ENCODE results near the gene GOLGA8A.
A peak's percentile ranks its signal among the peaks of the same experiment; 100 is the strongest.
"Not testable (repeated sequence)": the region's sequence is repeated elsewhere in the genome, so short reads cannot be mapped to it uniquely, and the experiment has no call there.

The GOLGA8A gene

GRCh38 chr15:34436956-34437442, 609 bp downstream of the GOLGA8A start:
- peak; percentile 79 for DNase-seq (ENCODE audit: low spot score)
- in situ Hi-C loops (cut with MboI; ENCODE audit: low sequenced_read_pairs, unreplicated experiment): no loop called here
- peak; percentile 49 for TF ChIP-seq CTCF (IDR thresholded peaks at IDR 0.05; ENCODE audit: borderline replicate concordance, control extremely low read depth, extremely low read depth, insufficient read depth, missing control alignments)

DNA sequence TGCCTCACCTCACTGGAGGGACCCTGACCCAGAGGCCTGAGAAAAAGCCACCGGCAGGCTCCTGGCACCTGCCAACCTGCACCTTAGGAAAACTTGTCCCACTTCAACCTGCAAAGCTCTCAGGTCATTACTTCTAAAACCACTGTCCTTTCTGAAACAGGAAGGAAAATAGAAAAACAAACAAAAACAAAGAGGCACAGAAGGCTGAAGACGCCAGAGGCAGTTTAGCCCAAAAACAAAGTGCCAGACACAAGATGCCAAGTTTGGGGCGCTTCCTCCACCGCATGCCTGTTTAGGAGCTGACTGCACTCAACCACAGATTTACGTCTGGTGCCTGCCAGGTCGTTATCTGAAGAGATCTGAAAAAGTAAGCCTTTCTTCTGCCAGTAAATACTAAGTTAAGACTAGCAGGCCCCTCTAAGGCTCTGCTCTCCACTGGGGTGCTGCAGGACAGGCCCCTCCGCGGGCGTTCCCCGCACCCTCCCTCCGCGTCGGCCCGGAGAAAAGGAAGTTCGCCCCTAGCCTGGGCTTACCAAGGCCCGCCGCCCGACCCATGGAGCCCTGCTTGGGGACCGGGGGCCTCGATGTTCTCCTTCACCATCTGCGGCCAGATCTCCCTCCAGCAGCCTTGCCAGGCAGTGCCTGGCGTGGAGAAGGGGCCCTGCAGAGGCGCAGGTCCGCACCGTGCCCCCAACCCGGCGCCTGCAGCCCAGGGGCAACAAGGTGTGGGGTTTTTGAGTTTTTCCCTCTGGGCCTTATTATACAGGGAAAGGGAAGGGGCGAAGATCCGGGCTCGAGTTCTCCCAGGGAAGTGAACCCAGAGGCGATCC, 1.3 kb downstream of the GOLGA8A start:
- TF ChIP-seq CTCF (IDR thresholded peaks at IDR 0.05; ENCODE audit: borderline replicate concordance, control extremely low read depth, extremely low read depth, insufficient read depth, missing control alignments): no peak
- peak; percentile 35 for DNase-seq (ENCODE audit: low spot score)
- in situ Hi-C loops (cut with MboI; ENCODE audit: low sequenced_read_pairs, unreplicated experiment): no loop called here

DNA sequence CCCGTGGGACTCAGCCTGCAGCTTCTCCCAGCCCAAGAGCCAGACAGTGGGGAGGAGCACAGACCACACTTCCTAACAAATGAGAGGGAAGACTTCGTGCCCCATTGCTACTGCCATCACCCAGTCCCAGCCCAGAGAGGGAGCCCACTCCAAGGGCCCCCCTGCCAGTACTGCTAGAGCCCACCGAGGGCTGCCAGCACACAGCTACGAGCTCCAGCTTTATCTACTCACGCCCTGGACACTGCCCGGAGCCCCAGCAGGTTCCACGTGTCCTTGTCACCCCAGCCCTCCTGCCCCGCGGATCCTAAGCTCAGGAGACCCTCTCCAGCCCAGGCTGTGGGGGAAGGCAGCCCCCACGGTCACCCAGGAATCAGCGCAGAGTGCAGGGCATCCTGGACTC, 1.9 kb downstream of the GOLGA8A start:
- no peak for TF ChIP-seq CTCF (IDR thresholded peaks at IDR 0.05; ENCODE audit: borderline replicate concordance, control extremely low read depth, extremely low read depth, insufficient read depth, missing control alignments)
- in situ Hi-C loops (cut with MboI; ENCODE audit: low sequenced_read_pairs, unreplicated experiment): no loop called here
- DNase-seq (ENCODE audit: low spot score): no peak

GRCh38 chr15:34434627-34435305, 2.8 kb downstream of the GOLGA8A start:
- in situ Hi-C loops (cut with MboI; ENCODE audit: low sequenced_read_pairs, unreplicated experiment): no loop called here
- no peak for TF ChIP-seq CTCF (IDR thresholded peaks at IDR 0.05; ENCODE audit: borderline replicate concordance, control extremely low read depth, extremely low read depth, insufficient read depth, missing control alignments)
- no peak for DNase-seq (ENCODE audit: low spot score)

GRCh38 chr15:34433956-34434626, 3.5 kb downstream of the GOLGA8A start:
- in situ Hi-C loops (cut with MboI; ENCODE audit: low sequenced_read_pairs, unreplicated experiment); DNase-seq (ENCODE audit: low spot score): not testable (repeated sequence)

- DNase-seq (ENCODE audit: low spot score); in situ Hi-C loops (cut with MboI; ENCODE audit: low sequenced_read_pairs, unreplicated experiment): not testable (repeated sequence)
Measured at GRCh38 chr15:34430642-34431041, 7.0 kb downstream of the GOLGA8A start.

DNA sequence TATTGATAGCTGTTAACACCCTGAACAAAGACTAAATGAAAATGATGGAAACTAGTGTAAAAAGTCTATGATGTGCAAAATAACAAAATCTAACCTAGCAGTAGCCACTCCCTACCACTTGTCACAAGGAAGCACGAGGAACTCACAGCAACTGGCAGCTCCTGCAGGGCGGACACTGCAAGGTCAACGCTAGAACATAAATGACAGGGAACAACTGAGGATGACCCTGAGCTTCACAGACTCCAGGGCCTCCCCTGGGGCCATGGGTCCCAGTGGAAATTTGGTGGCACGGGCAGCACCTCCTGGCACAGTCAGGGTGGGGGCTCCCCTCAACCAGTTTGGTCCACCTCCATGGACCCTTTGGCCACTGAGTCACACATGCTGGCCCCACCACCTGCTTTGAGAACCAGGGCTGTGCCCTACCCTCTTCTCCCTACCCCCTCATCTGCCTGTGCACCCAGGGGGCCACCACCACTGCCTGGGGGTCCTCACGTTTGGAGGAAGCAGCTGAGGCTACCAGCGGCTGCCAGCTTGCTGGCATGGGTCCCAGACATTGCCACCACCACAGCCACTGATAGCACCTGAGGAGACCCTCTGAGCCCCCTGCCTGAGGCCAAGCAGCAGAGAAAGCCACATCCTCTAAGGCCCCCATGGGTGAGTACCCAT, 14.1 kb downstream of the GOLGA8A start:
- in situ Hi-C loops (cut with MboI; ENCODE audit: low sequenced_read_pairs, unreplicated experiment); DNase-seq (ENCODE audit: low spot score): not testable (repeated sequence)

DNA sequence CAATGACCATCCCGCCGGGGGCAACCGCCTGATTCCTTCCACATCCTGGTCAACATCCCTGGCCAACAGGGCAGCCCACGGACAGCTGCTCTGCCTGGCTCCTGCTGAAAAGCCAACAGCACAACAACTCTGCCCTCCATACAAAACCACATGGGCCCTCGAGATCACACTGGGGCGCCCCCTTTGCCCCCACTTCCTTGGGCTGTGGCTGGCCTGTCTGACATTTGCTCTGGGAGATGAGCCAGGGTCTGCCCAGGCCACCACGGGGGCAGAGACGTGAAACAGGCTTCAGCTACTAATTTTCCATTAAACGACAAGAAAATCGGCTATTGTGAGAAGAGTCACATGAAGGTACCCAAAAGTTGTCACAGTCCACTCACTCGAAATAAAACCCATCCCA, 16.7 kb downstream of the GOLGA8A start:
- DNase-seq (ENCODE audit: low spot score); in situ Hi-C loops (cut with MboI; ENCODE audit: low sequenced_read_pairs, unreplicated experiment): not testable (repeated sequence)

GRCh38 chr15:34418435-34418834, 19.2 kb downstream of the GOLGA8A start:
- DNase-seq (ENCODE audit: low spot score); in situ Hi-C loops (cut with MboI; ENCODE audit: low sequenced_read_pairs, unreplicated experiment): not testable (repeated sequence)

GRCh38 chr15:34409511-34409910, 28.1 kb downstream of the GOLGA8A start:
- in situ Hi-C loops (cut with MboI; ENCODE audit: low sequenced_read_pairs, unreplicated experiment); DNase-seq (ENCODE audit: low spot score): not testable (repeated sequence)

GRCh38 chr15:34408973-34409372, 28.6 kb downstream of the GOLGA8A start:
- DNase-seq (ENCODE audit: low spot score); in situ Hi-C loops (cut with MboI; ENCODE audit: low sequenced_read_pairs, unreplicated experiment): not testable (repeated sequence)

- DNase-seq (ENCODE audit: low spot score); in situ Hi-C loops (cut with MboI; ENCODE audit: low sequenced_read_pairs, unreplicated experiment): not testable (repeated sequence)
Measured at GRCh38 chr15:34403899-34404298, 33.7 kb downstream of the GOLGA8A start.

Measured in GM13976 (cell line).